BJ (cell line): ENCODE measurements around the gene UBAC2. TPM values are rescaled to one million over a fixed set of nuclear protein-coding genes. Genes with fewer than 3 reads are reported as not detected.

Source experiments
- CTCF ChIA-PET: fragments of 350-600 bp; formaldehyde crosslinking; extraction: SDS; loops from one replicate; lab custom pipeline; 2021; ENCODE audit warnings: antibody characterized with exemption, inconsistent platforms; lab: Yijun Ruan, JAX
- POLR2A ChIA-PET: fragments of 300-600 bp; sonication (Branson Sonifier 250); formaldehyde crosslinking; extraction: SDS; loops from one replicate; lab custom pipeline; 2021; ENCODE audit warnings: antibody characterized with exemption; lab: Charles Lee
- DNase-seq: peaks from one replicate; pipeline ENCODE4 v3.0.0-alpha.2; 2011; ENCODE audit warnings: low read depth
- H3K27me3 ChIP-seq: 2 replicates; pipeline ENCODE4 v1.6.0; 2011; ENCODE audit warnings: low read length; ENCODE audit not compliant: control insufficient read depth, insufficient read depth
- H3K36me3 ChIP-seq: 2 replicates; pipeline ENCODE4 v1.5.1; 2011; ENCODE audit warnings: low read length; ENCODE audit not compliant: control insufficient read depth, insufficient read depth
- H3K4me3 ChIP-seq: 2 replicates; pipeline ENCODE4 v1.5.1; 2011; ENCODE audit warnings: low read depth, mild to moderate bottlenecking, control low read depth, low read length
- polyA plus RNA-seq: library from polyadenylated mRNA; depleted of rRNA; stranded (reverse); fragments of >200 nt; gene quantifications from 2 replicates; pipeline ENCODE4 v1.2.3, GENCODE V29; 2011
- TF ChIP-seq, protein P1 (sequence below): IDR thresholded peaks from 2 replicates; pipeline ENCODE4 v1.5.1; 2011; ENCODE audit warnings: low read depth, mild to moderate bottlenecking, control low read depth, inconsistent platforms, low read length, moderate library complexity; ENCODE audit not compliant: insufficient read depth

UBAC2 gene
- polyA plus RNA-seq, 1 experiment: 84.7 TPM

GRCh38 chr13:99374169-99374991 lies 173.7 kb downstream of the UBAC2 start:
- DNase-seq: no peak
- Histone ChIP-seq H3K27me3 (no peaks in the 10 kb centered on the region), H3K36me3 (peaks cover 7% of the 10 kb centered on the region), H3K4me3 (no peak overlapping the region)
- CTCF ChIA-PET: interaction anchor here (0.7 to 0.9 kb wide), 2 partner anchors 9 to 1198 kb away, joined by 3 read pairs; no protein-coding TSS in a partner anchor
- POLR2A ChIA-PET: no interaction called here
- TF ChIP-seq, protein P1, sequence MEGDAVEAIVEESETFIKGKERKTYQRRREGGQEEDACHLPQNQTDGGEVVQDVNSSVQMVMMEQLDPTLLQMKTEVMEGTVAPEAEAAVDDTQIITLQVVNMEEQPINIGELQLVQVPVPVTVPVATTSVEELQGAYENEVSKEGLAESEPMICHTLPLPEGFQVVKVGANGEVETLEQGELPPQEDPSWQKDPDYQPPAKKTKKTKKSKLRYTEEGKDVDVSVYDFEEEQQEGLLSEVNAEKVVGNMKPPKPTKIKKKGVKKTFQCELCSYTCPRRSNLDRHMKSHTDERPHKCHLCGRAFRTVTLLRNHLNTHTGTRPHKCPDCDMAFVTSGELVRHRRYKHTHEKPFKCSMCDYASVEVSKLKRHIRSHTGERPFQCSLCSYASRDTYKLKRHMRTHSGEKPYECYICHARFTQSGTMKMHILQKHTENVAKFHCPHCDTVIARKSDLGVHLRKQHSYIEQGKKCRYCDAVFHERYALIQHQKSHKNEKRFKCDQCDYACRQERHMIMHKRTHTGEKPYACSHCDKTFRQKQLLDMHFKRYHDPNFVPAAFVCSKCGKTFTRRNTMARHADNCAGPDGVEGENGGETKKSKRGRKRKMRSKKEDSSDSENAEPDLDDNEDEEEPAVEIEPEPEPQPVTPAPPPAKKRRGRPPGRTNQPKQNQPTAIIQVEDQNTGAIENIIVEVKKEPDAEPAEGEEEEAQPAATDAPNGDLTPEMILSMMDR: no peak

DNA sequence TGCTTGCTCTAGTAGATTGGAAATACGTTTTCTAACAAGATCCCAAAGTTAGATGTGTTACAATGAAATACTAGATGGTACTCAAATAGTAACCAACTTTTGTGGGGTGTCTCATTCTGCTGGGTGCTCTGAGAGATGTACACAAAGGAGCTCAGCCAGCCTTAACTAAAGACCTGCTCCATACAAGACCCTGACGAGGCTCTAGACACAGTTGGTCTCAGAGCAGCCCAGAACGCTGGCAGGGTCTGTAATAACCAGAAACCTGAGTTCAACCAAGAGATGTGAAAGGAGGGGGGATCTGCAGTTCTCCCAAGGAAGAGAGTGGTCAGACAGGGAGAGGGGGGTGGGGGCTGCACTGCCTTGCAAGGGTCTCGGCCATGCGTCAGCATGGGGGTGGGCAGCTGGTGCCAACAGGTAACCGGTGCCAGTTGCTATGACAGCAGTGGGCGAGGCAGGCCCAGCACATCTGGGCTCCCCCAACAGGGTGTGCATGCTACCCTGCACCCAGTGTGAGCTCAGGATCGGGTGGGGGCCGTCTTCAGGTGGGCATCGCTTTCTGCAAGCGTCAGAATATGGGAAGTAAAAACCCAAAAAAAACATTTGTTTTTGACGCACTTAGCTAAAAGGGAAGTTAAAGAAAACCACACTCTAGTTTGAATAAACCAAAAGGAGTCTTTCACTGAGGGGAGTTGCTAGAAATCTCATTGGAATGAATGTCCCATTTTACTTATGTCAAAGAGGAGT lies 174.5 kb downstream of the UBAC2 start:
- Histone ChIP-seq H3K36me3 (peaks cover 7% of the 10 kb centered on the region), H3K27me3 (no peaks in the 10 kb centered on the region), H3K4me3 (no peak overlapping the region)
- ChIA-PET CTCF (interaction anchor here (0.9 kb wide), 1 partner anchor 10 kb away, joined by 3 read pairs; no protein-coding TSS in a partner anchor), POLR2A (interaction anchor here (0.7 kb wide), 1 partner anchor 63 kb away, joined by 14 read pairs; no protein-coding TSS in a partner anchor)
- DNase-seq: no peak
- TF ChIP-seq, protein P1: no peak

DNA sequence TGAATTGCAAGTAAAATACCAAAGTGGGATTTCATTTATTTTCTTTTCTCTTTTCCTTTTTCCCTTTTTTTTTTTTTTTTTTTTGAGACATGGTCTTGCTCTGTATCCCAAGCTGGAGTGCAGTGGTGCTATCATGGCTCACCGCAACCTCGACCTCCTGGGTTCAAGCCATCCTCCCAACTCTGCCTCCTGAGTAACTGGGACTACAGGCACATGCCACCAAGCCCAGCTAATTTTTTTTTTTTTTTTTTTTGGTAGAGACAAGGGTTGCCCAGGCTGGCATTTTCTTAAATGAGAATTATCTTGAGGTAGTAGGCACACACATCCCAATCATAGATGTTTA lies 175.1 kb downstream of the UBAC2 start:
- Histone ChIP-seq H3K4me3 (no peak overlapping the region), H3K36me3 (peaks cover 7% of the 10 kb centered on the region), H3K27me3 (no peaks in the 10 kb centered on the region)
- DNase-seq: no peak
- TF ChIP-seq, protein P1: no peak
- POLR2A ChIA-PET: interaction anchor here (0.7 kb wide), 1 partner anchor 63 kb away, joined by 14 read pairs; no protein-coding TSS in a partner anchor
- CTCF ChIA-PET: no interaction called here

DNA sequence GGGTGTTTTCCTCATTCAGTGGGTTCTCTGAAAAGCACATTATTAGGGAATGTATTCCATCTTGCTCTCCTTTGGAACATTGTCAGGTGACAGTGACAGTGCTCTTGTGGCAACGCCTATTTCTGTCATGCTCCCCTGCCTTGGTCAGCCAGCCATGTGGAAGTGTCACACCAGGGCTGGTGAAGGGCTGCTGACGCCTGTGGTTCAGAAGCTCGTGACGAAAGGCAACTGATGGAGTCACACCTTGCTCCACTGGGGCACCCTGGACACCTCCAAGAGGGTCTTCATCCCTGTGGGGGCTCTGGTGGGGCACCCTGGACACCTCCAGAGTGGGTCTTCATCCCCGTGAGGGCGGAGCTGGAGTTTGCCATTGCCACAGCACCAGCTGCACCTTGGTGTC lies 175.5 kb downstream of the UBAC2 start:
- no peaks in the 10 kb centered on the region for H3K27me3 ChIP-seq
- ChIA-PET CTCF (interaction anchor here (0.9 kb wide), 1 partner anchor 12 kb away, joined by 3 read pairs; no protein-coding TSS in a partner anchor), POLR2A (no interaction called here)
- no peak overlapping the region for H3K4me3 ChIP-seq
- peaks cover 7% of the 10 kb centered on the region for H3K36me3 ChIP-seq
- DNase-seq: no peak
- TF ChIP-seq, protein P1: no peak

- TF ChIP-seq, protein P1: no peak
- ChIA-PET POLR2A (no interaction called here), CTCF (interaction anchor here (0.9 to 1.4 kb wide), 2 partner anchors 11 to 60 kb away, joined by 3 to 4 read pairs; no protein-coding TSS in a partner anchor)
- no peak for DNase-seq
- Histone ChIP-seq H3K4me3 (no peak overlapping the region), H3K27me3 (no peaks in the 10 kb centered on the region), H3K36me3 (peaks cover 7% of the 10 kb centered on the region)
Measured at GRCh38 chr13:99376924-99377323, 176.3 kb downstream of the UBAC2 start.
